ENCODE measurements around the gene NCAM1. TPM values are rescaled to one million over a fixed set of nuclear protein-coding genes. Genes with fewer than 3 reads are reported as not detected.

Gene NCAM1
- total and polyA plus RNA-seq, 2 donors (not counting 3 experiments of a cell fraction or from before 2014, with no cell fraction given): 0.03 TPM; not detected in 1

DNA sequence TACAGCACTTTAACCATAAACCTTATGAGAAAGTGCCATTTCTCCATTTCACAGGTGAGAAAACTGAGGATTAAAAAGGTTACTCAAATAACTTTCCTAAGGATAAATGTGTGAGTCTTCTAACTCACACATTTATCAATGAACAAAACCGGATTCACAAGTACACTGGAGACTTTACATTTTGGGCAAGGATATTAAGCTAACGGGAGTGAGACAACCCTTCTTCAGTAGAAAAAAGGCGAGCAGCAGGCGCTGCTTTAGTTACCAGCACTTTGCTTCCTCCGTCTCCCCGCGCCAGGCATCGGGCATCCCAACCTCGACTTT lies 352.8 kb downstream of the NCAM1 start:
- ChIA-PET POLR2A (no interaction called here), CTCF (interaction anchor here (0.7 to 1.8 kb wide), 6 partner anchors 8 to 459 kb away, joined by 3 to 5 read pairs (median 4); partner anchors contain the start of gene ZW10)
- DNase-seq (ENCODE audit: low read depth, low spot score): no peak
- BruUV-seq (replicated peaks): no TSS peak
- intact Hi-C loops (cut with micrococcal nuclease) (loop anchor here (1.0 to 5.0 kb wide), 3 partner anchors 70 to 459 kb away; partner anchors contain the start of gene ZW10), dilution Hi-C loops (cut with MboI; ENCODE audit: extremely low pct_ligation_motif_present, low sequenced_read_pairs) (no loop called here)
- Histone ChIP-seq H3K9me1 (replicated peaks; ENCODE audit: control insufficient read depth, extremely low read depth, insufficient read depth, low read length) (no peaks in the 10 kb centered on the region), H3K4me3 (replicated peaks in 1 of 3; ENCODE audit: insufficient read depth in 1 of 3, low read depth in 1 of 3, low read length in 3 of 3) (peak overlapping the region in 2 of 3 experiments; percentile 12 to 80), H2AFZ (ENCODE audit: low read depth, low read length) (peak overlapping the region; percentile 94), H3K4me2 (ENCODE audit: insufficient read depth, low read length) (peak overlapping the region; percentile 77), H4K20me1 (replicated peaks; ENCODE audit: control insufficient read depth, extremely low read depth, insufficient read depth, low read length) (no peaks in the 10 kb centered on the region), H3K9me3 (replicated peaks; ENCODE audit: control insufficient read depth, insufficient read depth, low read length) (no peaks in the 10 kb centered on the region), H3K27ac (ENCODE audit: insufficient read depth, low read depth, low read length) (no peak overlapping the region), H3K27me3 (ENCODE audit: control insufficient read depth in 2 of 2, insufficient read depth in 2 of 2, low read length in 2 of 2) (no peaks in the 10 kb centered on the region), H3K36me3 (ENCODE audit: control insufficient read depth in 2 of 2, extremely low read depth in 1 of 2, insufficient read depth in 2 of 2, low read length in 2 of 2) (no peaks in the 10 kb centered on the region), H3K79me2 (ENCODE audit: control insufficient read depth, insufficient read depth, low read length) (no peaks in the 10 kb centered on the region), H3K9ac (replicated peaks; ENCODE audit: extremely low read depth, insufficient read depth, low read length) (no peak overlapping the region), H3K4me1 (ENCODE audit: control insufficient read depth, extremely low read depth, insufficient read depth, low read length) (peaks cover 3% of the 10 kb centered on the region)
- TF ChIP-seq, protein P1, sequence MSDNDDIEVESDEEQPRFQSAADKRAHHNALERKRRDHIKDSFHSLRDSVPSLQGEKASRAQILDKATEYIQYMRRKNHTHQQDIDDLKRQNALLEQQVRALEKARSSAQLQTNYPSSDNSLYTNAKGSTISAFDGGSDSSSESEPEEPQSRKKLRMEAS (IDR thresholded peaks at IDR 0.05; ENCODE audit: insufficient read depth, insufficient read length): no peak
- TF ChIP-seq GATA2 (IDR thresholded peaks at IDR 0.05; ENCODE audit: insufficient read depth, insufficient read length, low read depth, low read length) (no peak), POLR2AphosphoS5 (IDR thresholded peaks at IDR 0.05; ENCODE audit: insufficient read depth, low read depth, low read length) (no peak), EZH2 (IDR thresholded peaks at IDR 0.05; ENCODE audit: borderline replicate concordance, low read depth, low read length, severe bottlenecking) (no peak), MYC (IDR thresholded peaks at IDR 0.05; ENCODE audit: low read depth, low read length) (no peak), POLR2A (IDR thresholded peaks at IDR 0.05; ENCODE audit: low read depth, low read length) (no peak), FOS (IDR thresholded peaks at IDR 0.05; ENCODE audit: borderline replicate concordance, insufficient read depth, low read length) (no peak), JUN (IDR thresholded peaks at IDR 0.05; ENCODE audit: borderline replicate concordance, insufficient read depth, insufficient read length, low read depth) (no peak)
- TF ChIP-seq, protein P2, sequence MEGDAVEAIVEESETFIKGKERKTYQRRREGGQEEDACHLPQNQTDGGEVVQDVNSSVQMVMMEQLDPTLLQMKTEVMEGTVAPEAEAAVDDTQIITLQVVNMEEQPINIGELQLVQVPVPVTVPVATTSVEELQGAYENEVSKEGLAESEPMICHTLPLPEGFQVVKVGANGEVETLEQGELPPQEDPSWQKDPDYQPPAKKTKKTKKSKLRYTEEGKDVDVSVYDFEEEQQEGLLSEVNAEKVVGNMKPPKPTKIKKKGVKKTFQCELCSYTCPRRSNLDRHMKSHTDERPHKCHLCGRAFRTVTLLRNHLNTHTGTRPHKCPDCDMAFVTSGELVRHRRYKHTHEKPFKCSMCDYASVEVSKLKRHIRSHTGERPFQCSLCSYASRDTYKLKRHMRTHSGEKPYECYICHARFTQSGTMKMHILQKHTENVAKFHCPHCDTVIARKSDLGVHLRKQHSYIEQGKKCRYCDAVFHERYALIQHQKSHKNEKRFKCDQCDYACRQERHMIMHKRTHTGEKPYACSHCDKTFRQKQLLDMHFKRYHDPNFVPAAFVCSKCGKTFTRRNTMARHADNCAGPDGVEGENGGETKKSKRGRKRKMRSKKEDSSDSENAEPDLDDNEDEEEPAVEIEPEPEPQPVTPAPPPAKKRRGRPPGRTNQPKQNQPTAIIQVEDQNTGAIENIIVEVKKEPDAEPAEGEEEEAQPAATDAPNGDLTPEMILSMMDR (IDR thresholded peaks at IDR 0.05; ENCODE audit: extremely low read depth in 1 of 2, insufficient read depth in 1 of 2, low read depth in 1 of 2, low read length in 2 of 2): no peak
- FAIRE-seq: no peak

Measured in endothelial cell of umbilical vein (primary cell).